AG04449 (cell line): ENCODE data around the gene FAM222B.

Source experiments
- CTCF ChIA-PET: fragments of 350-600 bp; formaldehyde crosslinking; extraction: SDS; loops from one replicate; lab custom pipeline; 2021; ENCODE audit warnings: antibody characterized with exemption; lab: Yijun Ruan, JAX
- POLR2A ChIA-PET: fragments of 400-600, 350-600 bp; formaldehyde crosslinking; extraction: SDS; loops from one replicate; lab custom pipeline; 2020; ENCODE audit warnings: antibody characterized with exemption, inconsistent platforms; lab: Yijun Ruan, JAX
- DNase-seq: peaks from one replicate; pipeline ENCODE4 v3.0.0-alpha.2; 2010; ENCODE audit warnings: low read depth, low spot score
- H3K4me3 ChIP-seq: 2 replicates; pipeline ENCODE4 v1.5.1; 2011; ENCODE audit warnings: low read depth, mild to moderate bottlenecking, control low read depth, low read length
- TF ChIP-seq, protein P1 (sequence below): IDR thresholded peaks from one replicate; pipeline ENCODE4 v1.5.1; 2011; ENCODE audit warnings: mild to moderate bottlenecking, moderate library complexity, low read length, control low read depth, inconsistent platforms; ENCODE audit not compliant: insufficient read depth; ENCODE audit errors: missing control alignments

The FAM222B gene

DNA sequence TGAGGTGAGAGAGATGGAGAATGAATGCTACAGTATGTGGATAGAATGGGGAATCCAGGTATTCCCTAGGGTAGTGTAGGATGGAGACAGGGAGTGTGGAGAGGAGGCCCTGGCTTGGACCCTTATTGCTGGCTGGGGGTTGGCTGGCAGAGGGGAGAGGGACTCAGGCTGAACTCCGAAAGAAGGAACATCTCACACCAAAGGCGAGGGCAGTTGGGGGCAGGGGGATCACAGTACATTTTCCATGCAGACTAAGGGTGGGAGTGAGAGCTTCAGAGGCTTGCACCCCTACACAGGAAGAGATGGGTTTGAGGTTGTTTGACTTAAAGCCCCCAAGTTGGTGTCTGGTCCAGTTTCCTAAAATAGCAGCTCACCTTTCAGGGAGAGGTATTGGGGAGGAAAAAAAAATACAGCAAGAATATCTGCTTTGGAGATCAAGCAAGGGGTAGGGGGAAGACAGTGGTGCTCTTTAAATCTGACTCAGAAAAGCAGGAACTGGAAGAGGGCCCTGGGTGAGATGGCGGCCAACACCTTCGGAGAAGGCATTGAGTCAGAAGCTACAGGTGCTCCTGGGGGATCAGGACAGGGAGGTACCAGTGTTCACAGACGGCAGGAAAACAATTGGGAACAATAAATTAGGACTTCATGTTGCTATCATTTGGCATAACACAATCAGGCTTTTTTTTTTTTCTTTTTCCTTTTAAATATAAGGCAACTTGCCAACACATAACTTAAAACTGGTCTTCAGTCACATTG is 86.4 kb downstream of the FAM222B start:
- POLR2A ChIA-PET: no interaction called here

DNA sequence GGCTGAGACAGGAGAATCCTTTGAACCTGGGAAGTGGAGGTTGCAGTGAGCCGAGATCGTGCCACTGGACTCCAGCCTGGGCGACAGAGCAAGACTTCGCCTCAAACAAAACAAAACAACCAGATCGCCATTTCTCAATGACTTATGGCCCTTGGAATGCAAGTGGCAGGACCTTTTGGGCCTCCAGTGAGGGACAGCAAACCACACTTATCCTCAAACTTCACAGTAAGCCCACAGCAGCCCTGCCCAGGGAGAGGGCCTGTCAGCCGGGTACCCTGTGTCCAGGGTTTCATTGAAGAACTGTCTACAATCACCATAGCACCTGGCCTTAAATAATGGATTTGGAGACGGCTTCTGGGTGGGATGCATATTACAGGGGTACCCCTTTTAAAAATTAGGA is 87.1 kb downstream of the FAM222B start:
- H3K4me3 ChIP-seq: no peak overlapping the region
- POLR2A ChIA-PET: no interaction called here
- CTCF ChIA-PET: interaction anchor here (2.1 to 17.9 kb wide), 3 partner anchors 9 to 28 kb away, joined by 17 to 603 read pairs (median 295); partner anchors contain the start of genes NEK8, RPL23A and TLCD1
- TF ChIP-seq, protein P1, sequence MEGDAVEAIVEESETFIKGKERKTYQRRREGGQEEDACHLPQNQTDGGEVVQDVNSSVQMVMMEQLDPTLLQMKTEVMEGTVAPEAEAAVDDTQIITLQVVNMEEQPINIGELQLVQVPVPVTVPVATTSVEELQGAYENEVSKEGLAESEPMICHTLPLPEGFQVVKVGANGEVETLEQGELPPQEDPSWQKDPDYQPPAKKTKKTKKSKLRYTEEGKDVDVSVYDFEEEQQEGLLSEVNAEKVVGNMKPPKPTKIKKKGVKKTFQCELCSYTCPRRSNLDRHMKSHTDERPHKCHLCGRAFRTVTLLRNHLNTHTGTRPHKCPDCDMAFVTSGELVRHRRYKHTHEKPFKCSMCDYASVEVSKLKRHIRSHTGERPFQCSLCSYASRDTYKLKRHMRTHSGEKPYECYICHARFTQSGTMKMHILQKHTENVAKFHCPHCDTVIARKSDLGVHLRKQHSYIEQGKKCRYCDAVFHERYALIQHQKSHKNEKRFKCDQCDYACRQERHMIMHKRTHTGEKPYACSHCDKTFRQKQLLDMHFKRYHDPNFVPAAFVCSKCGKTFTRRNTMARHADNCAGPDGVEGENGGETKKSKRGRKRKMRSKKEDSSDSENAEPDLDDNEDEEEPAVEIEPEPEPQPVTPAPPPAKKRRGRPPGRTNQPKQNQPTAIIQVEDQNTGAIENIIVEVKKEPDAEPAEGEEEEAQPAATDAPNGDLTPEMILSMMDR: no peak
- no peak for DNase-seq

More for the DNA sequence above, 86.4 kb downstream of the FAM222B start:
- DNase-seq: no peak
- CTCF ChIA-PET: interaction anchor here (0.8 to 17.9 kb wide), 6 partner anchors 8 to 30 kb away, joined by 3 to 295 read pairs (median 4); partner anchors contain the start of genes NEK8 and TLCD1
- no peak overlapping the region for H3K4me3 ChIP-seq
- TF ChIP-seq, protein P1: no peak

DNA sequence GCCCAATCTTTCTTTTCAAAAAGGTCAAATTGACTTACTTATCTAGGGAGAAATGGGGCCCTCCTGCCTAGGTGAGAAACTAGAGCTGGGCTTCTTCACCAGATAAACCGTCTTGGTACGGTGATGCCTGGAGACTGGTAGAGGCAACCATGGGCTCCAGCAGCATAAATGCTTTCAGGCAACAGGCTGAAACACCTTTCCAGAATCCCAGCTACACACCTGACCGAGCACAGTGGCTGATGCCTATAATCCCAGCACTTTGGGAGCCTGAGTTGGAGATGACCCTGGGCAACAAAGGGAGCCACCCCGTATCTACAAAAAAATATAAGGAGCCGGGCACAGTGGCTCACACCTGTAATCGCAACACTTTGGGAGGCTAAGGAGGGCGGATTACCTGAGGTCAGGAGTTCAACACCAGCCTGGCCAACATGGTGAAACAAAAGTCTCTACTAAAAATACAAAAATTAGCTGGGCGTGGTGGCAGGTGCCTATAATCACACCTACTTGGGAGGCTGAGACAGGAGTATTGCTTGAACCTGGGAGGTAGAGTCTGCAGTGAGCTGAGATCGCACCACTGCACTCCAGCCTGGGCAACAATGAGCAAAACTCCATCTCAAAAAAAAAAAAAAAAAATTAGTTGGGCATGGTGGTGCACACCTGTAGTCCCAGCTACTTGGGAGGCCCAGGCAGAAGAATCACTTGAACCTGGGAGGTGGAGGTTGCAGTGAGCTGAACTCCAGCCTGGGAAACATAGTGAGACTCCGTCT is 90.8 kb downstream of the FAM222B start:
- TF ChIP-seq, protein P1: no peak
- DNase-seq: no peak
- CTCF ChIA-PET: interaction anchor here (1.1 to 17.9 kb wide), 19 partner anchors 8 to 386 kb away, joined by 3 to 603 read pairs (median 5); partner anchors contain the start of genes NEK8, RPL23A, TLCD1 and TRAF4
- POLR2A ChIA-PET: interaction anchor here (0.6 to 13.2 kb wide), 5 partner anchors 11 to 200 kb away, joined by 3 to 174 read pairs (median 4); partner anchors contain the start of genes NEK8 and TLCD1
- H3K4me3 ChIP-seq: no peak overlapping the region

DNA sequence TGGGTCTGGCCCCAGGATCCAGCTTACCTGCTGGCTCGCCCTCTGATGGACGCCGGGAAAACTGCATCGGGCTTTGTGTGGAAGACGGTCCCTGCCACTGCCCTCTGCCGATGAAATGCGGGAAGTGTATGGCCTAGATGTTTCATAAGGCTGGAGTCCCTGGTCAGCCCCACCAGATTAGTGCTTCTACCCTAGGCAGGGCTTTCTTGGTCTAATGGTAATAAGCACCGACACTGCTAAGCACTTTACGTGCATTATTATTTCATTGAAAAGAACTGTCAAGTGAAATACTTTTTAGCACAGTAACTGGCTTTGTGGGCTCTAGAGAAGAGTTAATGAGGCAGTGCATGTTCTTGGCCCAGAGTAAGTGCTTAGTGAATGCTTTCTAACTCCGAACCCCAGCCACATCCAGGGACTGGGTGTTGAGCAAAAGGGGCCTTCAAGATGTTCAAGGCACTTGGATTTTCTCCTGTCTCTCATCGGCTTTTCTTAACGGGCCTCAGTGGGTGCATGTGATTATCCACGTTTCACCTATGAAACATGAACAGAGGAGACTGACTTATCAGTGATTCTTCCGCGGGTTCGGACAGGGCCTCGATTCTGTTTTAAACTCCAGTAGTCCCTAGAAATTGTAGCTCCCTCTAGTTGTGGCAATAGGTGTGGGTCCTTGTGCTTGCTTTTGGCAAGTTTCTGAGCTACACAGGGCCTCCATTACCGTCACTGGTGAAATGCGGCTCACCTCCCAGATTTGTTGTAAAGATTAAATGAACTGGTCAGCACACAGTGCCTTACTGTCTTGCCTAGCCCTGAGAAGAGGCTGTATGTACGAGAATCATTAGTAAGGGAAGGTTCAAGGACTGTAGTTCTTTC is 92.2 kb downstream of the FAM222B start:
- no peak for DNase-seq
- no peak overlapping the region for H3K4me3 ChIP-seq
- POLR2A ChIA-PET: interaction anchor here (13.2 kb wide), 1 partner anchor 23 kb away, joined by 174 read pairs; the partner anchor contains the start of genes NEK8 and TLCD1
- CTCF ChIA-PET: interaction anchor here (0.6 to 17.9 kb wide), 41 partner anchors 6 to 387 kb away, joined by 3 to 603 read pairs (median 4); partner anchors contain the start of genes FAM222B, FLOT2, NEK8 and PHF12
- TF ChIP-seq, protein P1: peak; percentile 100

DNA sequence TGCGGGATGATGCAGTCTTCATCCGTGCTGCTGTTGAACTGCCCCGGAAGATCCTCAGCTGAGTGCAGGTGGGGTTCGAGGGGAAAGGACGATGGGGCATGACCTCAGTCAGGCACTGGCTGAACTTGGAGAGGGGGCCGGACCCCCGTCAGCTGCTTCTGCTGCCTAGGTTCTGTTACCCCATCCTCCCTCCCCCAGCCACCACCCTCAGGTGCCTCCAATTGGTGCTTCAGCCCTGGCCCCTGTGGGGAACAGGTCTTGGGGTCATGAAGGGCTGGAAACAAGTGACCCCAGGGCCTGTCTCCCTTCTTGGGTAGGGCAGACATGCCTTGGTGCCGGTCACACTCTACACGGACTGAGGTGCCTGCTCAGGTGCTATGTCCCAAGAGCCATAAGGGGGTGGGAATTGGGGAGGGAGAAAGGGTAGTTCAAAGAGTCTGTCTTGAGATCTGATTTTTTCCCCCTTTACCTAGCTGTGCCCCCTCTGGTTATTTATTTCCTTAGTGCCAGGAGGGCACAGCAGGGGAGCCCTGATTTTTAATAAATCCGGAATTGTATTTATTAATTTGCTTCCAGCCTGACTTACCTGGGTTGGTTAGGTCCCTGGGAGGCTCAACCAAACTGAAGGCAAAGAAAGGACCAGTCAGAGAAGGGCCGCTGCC is 92.9 kb downstream of the FAM222B start:
- TF ChIP-seq, protein P1: no peak
- POLR2A ChIA-PET: interaction anchor here (13.2 kb wide), 1 partner anchor 22 kb away, joined by 174 read pairs; the partner anchor contains the start of genes NEK8 and TLCD1
- no peak overlapping the region for H3K4me3 ChIP-seq
- no peak for DNase-seq
- CTCF ChIA-PET: interaction anchor here (0.6 to 17.9 kb wide), 28 partner anchors 9 to 204 kb away, joined by 3 to 603 read pairs (median 4); partner anchors contain the start of genes FAM222B, FLOT2, NEK8 and PHF12
